ENCODE results near the gene GLYAT.

GLYAT gene, protein sequence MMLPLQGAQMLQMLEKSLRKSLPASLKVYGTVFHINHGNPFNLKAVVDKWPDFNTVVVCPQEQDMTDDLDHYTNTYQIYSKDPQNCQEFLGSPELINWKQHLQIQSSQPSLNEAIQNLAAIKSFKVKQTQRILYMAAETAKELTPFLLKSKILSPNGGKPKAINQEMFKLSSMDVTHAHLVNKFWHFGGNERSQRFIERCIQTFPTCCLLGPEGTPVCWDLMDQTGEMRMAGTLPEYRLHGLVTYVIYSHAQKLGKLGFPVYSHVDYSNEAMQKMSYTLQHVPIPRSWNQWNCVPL

DNA sequence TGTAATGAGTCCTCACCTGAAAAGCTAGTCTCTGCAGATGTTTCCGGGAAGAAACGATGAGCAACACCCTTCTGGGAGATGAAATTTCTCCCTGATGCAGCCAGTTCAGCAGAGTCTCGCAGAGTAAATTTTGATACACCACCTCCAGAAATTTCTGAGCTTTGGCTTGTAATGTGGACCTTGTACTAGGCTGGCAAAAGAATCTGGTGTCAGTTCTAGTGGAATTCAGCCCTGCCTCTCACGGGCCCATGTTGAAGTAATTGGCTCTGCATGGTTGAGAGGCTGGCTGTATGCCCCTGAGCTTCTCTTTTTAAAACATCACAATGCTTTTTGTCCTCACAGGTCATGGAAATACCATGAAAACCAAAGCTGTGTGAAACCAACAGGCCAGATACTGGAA, at the start of gene GLYAT:
Gene GLYAT (minus strand): TSS at position 125 of the 400 bp plus-strand sequence. CDS start 7,447 bp downstream, outside the sequence.
- FAIRE-seq, result no peak

DNA sequence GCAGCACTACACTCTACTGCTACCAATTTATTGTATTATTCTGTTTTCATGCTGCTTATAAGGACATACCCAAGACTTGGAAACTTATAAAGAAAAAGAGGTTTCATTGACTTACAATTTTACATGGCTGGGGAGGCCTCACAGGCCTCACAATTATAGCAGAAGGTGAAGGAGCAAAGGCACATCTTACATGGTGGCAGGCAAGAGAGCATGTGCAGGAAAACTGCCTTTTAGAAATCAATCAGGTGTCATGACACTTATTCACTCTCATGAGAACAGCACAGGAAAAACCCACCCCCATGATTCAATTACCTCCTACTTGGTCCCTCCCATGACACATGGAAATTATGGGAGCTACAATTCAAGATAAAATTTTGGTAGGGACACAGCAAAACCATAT, 49.6 kb upstream of the GLYAT start:
- FAIRE-seq, result no peak

DNA sequence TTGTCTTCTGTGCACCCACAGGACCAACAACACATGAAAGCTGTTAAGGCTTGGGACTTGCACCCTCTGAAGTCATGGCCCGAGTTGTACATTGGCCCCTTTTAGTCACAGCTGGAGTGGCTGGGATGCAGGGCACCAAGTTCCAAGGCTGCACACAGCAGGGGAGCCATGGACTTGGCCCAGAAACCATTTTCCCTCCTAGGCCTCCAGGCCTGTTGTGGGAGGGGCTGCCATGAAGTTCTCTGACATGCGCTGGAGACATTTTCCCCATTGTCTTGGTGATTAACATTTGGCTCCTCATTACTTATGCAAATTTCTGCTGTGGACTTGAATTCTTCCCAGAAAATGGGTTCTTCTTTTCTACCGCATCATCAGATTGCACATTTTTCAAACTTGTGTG, 48.8 kb upstream of the GLYAT start:
- FAIRE-seq, result no peak

DNA sequence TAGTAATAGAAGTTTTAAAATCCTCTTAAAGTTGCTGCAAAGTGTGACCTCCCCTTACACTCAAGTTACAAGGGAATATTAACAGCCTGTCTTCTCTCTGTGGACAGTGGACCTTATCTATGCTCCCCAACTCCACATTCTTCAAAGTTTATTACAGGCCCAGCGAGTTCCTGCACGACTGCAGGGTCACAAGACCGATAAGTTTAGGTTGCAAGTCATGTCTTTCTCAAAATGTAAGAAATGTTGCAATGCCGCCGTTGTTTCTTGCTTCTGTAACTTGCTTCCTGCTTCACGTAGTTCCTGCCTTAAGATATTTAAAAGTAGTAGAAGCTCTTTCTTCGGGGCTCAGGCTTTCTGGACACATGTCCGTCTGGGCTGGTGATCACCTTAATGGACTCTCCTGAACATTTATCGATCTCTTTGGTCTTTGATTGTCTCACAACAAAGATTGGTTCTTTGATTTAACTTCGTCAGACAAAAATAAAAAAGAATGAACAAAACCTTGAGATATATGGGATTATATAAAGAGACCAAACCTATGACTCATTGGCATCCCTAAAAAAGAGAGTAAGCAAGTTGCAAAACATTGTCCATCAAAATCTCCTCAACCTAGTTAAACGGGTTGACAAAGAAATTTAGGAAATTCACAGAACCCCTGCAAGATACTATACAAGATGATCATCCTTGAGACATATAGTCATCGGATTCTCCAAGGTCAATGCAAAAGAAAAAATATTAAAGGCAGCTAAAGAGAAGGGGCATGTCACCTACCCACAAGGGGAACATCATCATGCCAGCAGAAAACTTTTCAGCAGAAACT, 45.4 kb upstream of the GLYAT start:
- FAIRE-seq, result no peak

DNA sequence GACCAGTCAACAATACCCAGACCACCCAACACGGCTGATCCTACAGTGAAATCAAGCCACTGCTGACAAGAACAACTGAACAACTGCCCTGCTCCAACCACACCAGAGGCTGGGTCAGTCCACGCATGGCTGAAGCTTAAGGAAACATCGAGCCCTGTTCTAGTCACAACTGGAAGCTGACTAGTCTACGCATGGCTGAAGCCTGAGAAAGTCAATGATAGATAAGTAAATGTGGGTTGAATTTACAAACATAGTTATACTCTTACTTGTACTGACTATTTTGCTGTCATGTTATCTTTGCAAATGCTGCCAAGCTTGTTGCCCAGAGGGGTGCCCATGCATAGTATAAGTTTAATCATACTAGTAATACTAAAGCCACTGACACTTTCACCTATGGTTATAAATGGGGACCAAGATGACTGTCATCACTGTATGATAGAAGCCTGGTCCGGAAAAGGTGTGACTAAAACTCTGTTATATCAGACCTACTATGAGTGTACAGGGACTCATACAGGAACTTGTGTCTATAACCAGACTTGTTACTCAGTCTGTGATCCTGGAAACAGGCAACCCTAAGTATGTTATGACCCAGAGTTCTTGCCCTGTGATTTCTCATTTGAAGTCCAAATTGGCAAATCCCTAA, 43.4 kb upstream of the GLYAT start:
- FAIRE-seq, result no peak

DNA sequence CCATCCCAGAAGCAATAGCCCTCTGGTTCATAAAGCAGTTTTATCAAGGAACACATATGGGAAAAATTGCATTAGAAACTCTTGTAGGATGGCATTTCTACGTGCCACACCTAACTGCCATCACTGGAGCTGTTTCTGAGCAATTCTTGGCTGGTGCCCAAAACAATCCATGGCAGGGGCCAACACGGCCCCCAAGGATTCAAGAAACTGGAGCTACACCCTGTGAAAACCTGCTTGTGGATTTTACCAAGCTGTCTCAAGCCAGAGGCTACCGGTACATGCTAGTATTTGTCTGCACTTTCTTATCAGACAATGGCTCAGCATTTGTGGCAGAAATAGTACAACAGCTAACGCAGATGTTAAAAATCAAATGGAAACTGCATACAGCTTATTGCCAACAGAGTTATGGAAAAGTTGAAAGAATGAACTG, 42.4 kb upstream of the GLYAT start:
- FAIRE-seq, result no peak

DNA sequence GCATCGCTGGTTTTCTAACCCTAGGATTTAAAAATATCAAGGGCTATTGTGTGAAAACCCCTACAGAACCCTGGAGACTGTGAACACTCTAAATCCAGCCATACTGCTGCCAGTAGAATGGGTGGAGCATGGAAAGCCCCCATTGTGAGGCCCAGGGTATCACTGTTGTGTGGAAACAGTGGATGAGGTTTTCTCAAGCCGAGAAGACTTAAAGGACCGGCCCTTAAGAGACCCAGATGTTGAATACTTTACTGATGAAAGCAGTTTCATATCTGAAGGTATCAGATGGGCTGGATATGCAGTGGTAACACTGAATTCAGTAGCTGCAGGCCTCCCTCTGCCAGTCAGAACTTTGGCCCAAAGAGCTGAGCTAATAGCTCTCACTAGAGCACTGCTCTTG, 41.6 kb upstream of the GLYAT start:
- FAIRE-seq, result no peak

DNA sequence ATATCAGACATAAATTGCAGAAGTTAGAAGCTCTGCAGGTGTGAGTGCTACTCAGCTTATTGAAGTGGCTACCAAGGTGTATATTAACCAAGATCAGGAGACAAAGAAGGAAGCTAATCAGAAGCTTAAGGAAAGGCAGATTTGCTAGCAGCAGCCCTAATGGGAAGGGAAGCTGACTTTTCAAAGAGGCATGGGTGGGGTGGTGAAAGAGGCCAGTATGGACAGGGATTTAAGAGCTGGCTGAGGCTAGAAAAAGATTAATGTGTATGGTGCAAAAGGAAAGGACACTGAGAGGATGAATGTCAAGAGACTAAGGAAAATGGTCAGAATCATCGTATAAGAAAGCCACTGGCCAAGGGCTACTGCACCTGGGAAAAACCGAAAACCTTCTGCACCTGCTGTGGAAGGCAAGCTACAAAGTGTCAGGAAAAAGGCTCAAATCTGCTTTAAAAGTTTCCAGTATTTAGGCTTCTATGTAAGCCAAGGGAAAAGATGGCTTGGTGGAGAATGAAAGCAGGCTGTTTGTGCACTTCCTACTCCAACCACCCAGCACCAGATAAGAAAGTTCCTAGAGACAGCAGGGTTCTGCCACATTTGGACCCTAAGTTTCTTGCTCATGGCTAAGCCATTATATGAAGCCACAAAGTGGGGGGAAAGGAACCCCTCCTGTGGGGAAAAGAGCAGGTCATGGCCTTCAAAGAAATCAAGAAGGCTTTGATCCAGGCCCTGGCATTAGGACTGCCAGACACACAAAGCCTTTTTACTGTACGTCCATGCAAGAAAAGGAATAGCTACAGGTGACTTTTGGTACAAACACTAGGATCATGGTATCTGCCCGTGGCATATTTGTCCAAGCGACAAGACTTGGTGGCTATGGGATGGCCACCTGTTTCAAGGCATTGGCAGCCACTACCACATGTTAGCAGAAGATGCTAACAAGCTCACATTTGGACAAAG, 40.9 kb upstream of the GLYAT start:
- no peak for FAIRE-seq

DNA sequence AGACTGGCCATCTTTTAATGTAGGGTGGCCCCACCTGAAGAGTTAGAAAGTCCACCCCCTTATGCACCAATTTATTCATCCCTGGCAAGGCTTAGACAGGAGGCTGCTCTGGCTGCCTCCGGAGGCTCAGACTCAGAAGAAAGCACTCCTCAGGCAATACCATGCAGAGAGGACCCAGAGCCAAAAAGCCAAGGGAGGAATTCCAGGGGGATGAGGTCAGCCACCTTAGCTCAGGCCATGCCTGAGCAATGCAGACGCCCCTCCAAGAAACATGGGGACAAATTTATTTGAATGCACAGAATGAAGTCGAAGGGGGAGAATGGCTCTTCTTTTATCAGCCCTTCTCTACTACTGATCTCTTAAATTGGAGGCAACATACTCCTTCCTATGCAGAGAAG, 39.7 kb upstream of the GLYAT start:
- no peak for FAIRE-seq

DNA sequence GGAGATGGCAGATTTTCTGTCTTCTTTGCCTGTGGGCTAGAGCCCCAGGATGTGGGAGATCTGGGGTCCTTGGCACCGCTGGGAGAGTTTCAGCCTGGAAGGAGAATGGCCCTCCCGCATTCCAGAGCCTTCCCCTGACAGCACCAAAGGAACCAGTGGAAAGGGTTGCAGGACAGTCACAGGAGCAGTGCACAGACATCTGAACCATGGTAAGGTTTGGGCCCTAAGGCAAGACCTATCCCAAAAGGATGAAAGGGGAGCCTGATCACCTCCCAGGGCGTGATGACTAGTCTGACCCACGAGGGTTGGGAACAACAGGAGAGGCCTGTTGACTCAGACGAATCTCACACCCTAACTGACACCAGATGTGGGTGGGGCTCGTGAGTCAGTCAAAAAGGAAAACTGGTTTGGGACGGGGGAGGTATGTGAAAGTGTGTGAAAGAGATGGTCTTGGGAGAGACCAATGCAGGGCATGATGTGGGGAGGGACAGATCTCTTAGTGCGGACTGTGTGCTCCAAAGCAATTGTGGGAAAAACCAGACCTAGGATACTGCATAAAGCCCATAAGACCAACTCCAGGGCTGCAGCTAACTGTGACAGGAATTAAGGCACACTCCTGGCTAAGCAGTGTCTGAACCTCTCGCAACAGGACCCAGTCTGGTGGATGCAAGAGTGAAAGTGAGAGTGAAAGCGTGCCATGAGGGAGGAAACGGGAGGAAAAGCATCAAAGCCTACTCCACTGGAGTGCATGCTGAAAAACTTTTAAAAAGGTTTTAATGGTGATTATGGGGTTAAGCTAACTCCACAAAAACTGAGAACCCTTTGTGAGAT, 39.1 kb upstream of the GLYAT start:
- FAIRE-seq, result no peak

DNA sequence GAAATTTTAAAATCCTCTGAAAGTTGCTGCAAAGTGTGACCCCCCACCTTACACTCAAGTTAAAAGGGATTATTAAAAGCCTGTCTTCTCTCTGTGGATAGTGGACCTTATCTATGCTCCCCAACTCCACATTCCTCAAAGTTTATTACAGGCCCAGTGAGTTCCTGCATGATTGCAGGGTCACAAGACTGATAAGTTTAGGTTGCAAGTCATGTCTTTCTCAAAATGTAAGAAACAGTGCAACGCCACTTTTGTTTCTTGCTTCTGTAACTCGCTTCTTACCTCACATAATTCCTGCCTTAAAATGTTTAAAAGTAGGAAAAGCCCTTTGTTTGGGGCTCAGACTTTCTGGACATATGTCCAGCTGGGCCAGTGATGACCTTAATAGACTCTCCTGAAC, 38.4 kb upstream of the GLYAT start:
- no peak for FAIRE-seq

DNA sequence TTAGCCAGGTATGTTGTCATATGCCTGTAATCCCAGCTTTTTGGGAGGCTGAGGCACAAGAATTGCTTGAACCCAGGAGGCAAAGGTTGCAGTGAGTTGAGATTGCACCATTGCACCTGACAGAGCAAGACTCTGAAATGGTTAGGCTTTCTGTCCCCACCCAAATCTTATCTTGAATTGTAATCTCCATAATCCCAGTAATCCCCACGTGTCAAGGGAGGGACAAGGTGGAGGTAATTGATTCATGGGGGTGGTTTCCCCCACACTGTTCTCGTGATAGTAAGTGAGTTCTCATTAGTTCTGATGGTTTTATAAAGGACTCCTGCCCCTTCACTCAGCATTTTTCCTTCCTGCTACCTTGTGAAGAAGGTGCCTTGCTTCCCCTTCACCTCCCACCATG, 37.6 kb upstream of the GLYAT start:
- no peak for FAIRE-seq

DNA sequence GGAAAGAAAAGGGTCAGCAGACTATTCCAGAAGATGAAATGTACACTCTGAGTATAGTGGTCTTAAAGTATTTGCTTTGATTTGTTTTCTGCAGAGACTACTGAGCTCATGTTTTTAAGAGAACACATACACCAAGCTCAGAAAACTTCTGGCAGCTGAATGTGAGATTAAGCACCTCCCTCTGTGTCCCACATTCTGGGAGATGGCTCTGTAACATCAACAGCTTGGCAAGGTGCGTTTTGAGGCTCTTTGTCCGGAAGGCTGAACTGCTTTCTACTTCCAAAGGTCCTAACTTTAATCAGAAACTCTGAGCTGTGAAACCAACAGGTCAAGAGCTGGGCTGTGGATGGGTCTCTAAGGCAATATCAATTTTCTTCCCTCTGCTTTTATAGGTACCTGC, 36.4 kb upstream of the GLYAT start:
- FAIRE-seq, result no peak

DNA sequence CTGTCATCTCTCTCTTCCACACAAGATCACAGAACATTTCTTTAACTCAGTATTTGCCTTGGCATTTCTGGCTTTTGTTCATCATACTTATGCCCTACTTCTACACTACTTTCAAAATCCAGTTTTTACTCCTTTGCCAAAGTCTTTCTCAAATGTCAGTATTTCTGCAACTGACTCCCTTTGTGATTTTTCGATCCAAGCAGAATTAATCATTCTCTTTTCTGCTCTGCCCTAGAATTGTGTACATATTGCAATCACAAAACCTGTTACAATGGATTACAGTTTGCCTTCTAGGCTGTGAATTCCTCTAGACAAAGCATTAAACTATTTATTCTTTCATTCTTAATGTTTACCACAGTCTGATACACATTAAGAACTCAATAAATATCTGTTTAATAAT, 33.3 kb upstream of the GLYAT start:
- FAIRE-seq, result no peak

DNA sequence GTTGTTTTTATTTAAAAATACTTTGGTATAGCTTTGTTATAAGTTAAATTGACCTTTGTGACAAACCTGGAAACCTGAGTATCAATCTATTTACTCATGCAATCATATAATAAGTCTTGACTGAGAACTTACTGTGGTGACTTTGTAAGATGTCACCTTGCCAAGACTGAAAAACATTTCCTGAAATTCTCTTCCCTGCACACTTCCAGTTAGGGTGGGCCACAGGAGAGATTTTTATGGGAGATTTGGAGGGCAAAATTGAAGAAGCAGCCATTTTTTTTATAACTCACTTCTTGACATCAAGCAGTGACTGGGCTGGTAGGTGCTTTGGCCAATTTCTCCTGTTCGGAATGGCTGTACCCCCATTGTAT, 31.4 kb upstream of the GLYAT start:
- no peak for FAIRE-seq

DNA sequence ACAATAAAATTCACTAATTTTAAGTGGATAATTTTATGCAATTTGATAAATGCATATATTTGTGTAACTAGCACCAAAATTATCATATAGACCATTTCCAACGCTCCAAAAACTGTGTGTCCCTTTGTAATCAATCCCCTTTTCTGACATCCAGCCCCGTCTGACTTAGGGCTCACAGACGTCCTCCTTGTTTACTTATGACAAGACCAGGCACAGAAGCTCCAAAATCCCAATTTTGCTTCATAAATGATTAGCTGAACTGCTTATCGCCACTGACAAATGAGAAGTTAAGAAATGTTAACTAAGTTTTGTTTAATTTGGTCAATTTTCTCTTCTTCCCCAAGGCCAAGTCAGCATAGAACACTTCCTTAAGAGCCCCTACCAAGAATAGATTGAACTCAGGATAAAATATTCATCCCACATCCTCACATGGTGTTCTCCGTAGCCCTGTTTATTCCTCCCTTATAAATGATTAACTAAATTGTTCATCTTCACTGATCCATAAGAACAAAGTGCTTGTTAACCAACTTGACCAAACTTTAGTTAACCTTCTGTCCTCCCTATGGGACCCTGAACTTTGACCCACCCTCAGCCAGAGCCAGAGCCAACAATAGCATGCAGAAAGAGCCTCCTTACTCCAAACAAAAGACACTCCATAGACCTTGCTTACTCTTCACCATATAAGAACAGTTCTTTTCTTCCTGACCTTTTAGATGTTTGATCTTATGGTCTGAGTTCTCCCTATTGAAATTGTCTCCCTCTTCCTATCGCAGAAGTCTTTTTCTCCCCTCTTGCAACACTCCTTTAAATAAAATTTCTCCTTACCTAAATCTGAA, 30.8 kb upstream of the GLYAT start:
- FAIRE-seq, result no peak

DNA sequence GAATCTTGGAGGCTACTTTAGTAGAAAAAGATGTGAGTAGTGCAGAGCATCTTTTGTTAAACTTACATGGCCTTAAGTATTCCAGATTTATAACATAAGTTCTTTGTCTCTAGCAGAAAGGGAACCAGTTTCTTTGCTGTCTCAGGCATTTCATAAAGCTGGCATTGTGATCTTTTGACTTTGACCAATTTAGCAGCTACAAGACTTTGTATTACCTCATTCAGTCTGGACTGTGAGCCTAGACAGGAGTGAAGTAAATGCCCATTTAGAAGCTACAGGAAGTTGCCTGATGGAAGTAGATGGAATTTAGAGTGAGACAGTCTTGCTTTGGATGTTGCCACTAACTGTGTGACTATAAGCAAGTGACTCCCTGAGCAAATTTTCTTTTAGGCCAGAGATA, 25.7 kb upstream of the GLYAT start:
- FAIRE-seq, result no peak

DNA sequence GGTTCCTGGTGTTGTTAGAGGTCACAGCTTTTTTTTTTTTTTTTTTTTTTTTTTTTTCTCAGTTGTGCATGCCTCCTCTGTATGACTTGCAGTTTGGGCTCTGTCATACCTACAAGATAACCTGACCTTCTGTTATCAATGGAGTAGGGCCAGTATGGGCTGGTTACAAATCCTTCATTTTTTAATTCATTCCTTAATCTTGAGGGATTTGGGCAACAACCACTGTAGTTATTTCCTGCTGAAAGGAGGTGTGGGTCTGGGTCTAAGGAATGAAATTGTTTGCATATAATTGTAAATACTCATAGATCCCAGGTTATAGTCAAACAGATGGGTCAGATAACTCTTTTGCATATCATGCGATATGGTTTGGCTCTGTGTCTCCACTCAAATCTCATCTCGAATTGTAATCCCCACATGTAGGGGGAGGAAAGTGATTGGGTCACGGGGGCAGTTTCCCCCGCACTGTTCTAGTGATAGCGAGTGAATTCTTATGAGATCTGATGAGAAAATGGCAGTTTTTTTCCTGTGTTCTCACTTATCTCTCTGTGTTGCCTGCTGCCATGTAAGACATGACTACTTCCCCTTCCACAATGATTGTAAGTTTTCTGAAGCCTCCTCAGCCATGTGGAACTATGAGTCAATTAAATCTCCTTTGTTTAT, 14.1 kb upstream of the GLYAT start:
- no peak for FAIRE-seq

DNA sequence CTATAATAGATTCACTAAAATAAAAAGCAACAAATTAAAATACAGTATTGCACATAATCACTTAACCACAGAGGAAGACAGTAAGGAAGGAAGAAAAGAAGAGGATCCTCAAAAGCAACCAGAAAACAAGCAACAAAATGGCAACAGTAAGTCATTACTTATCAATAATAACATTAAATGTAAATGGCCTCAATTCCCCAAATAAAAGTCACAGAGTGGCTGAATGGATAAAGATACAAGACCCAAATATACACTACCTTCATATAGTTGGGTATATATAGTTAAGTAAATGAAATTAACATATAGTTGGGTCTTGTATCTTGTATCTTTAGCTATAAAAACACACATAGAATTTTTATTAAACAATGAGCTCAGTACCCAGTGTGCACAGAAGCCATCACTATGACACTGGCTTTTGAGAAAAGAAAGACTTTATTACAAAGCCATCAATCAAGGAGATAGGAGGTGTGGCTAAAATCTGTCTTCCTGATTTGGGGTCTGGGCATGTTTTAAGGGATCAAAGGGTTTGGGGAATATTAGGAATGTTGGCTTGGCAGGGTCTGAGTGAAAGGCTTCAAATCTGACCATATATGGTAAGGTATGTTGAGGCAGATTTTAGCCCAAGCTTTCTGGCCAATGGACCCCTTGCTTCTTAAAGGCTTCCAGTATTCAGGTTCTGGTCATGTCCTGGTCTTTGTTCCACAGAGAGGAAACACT, 13.4 kb upstream of the GLYAT start:
- no peak for FAIRE-seq

All from endometrium (tissue), 2 donors.